SH-SY5Y (cell line): ENCODE data around the gene GPX4.

Source experiments
- GATA2 ChIP-seq: IDR thresholded peaks from 2 replicates; pipeline ENCODE4 v1.6.1; 2011; ENCODE audit warnings: mild to moderate bottlenecking, low read depth, low read length
- GATA3 ChIP-seq: IDR thresholded peaks from 2 replicates; pipeline ENCODE4 v1.6.1; 2011; ENCODE audit warnings: low read depth, mild to moderate bottlenecking, low read length, moderate library complexity

GPX4 gene

DNA sequence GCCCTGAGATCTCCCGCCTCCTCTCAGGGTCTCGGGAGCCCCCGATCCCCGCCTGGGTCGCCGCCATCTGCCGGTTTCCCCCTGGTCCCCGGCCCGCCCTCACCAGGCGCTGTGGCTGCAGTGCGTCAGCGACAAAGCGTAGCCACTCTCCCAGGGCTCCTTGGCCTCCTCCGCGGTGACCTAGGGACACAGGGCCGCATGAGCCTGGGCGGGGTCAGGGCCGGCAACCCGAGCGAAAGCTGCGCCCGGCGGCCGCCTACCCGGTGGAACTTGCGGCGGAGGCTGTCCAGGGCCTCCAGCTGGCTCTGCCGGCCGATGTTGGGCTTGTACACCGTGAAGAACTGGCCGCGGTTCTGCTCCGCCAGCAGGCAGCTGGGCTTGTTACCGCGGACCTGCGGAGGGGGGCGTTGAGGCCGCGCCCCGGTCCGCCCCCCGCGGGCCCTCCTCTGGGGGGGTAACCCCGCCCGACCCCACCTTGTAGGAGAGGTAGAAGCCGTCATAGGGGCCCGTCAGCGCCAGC lies 5.3 kb downstream of the GPX4 start:
- TF ChIP-seq GATA2, result no peak
- no peak for TF ChIP-seq GATA3

DNA sequence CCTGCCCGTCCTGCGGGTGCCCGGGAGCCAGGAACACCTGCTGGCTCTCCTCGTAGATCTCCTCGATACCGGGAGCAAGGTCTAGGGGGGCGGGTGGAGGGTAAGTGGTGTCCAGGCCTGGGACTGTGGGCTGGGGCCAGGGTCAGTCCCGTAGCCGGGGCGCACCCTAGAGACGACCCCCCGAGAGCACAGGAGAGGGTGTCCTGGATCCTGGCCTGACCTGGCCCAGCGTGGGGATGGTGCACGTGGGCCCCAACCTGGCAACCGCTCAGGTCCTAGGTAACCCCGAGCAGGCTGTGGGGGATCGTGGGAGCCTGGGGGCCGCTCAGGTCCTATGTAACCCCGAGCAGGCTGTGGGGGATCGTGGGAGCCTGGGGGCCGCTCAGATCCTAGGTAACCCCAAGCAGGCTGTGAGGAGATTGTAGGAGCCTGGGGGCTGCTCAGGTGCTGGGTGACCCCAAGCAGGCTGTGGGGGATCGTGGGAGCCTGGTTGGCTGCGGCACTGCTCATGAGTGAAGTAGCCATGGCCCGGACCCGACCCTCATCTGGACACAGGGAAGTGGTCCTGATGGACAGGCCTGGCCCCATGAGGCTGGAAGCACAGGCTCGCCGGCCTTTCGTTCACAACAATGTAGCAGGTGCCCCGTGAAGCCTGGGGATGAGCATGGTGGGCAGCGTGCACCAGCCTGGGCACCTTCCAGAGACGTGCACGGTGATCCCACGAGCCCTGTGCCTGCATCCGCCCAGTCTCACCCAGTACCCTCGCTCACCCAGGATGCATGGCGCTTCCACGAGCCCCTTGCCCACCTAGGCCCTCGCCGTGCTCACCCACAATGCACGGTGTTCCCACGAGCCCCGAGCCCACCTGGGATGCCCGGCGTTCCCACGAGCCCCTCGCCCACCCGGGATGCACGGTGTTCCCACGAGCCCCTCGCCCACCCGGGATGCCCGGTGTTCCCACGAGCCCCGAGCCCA lies 6.2 kb downstream of the GPX4 start:
- no peak for TF ChIP-seq GATA2
- no peak for TF ChIP-seq GATA3

DNA sequence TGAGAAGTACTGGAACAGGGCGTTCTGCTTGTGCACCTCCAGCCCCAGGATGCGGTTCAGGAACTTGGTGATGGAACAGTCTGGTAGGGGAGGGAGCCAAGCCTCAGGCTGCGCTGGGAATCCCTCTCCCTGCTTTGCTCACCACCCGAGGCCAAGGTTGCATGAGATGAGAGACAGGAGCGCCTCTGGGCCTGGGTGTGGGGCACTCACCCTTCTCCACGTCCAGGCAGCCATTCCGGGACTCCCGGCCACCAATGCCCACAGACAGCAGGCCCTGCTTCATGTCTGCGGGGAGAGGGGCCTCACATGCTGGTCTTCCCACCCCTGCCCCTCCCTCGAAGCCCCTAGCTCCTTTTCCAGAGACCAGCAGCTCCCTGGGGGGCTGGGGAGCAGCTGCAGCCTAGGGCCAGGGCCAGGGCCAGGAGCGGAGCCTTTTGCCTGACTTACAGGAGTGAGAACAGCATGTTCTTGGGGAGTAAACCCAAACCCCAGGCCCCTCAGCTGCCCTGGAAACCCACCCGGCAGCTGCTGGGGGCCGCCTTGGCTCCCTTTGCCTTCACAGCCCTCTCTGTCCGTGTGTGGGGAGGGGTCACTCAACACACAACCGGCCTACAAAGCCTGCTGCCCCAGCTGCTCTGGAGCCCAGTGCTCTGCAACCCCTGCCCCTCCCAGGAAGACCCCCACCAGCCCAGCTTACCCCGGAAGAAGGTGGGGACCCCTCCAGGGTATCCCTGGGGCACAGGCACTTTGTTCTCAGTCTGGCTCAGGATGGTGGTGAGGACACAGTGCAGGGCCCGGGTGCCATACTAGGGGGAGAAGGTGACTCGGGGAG lies 7.2 kb downstream of the GPX4 start:
- TF ChIP-seq GATA2, result no peak
- no peak for TF ChIP-seq GATA3

DNA sequence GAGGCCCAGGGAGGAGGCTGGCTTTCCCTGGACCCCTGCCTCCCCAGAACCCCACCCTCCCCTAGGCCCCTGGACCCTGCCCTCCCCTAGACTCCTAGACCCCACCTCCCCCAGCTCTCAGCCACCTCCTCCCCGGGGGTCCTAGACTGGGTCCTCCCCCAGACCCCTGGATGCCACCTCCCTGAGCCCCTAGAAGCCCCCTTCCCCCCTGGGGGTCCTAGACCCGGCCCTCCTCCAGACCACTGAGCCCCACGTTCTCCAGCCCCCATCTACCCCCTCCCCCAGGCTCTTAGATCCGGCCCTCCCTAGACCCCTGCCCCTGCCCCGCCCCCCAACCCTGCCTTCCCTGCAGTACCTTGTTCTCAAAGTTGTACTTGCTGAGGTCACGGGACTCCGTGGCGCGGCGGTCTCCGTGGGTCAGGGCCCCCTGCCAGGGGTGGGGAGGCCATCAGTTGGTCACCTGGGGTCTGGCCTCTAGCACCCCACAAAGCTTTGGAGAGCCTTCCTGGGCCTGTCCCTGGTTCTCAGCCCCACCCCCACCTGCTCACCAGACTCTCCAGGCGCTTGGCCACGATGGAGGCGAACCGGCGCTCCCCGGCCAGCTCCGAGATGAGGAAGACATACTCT lies 8.0 kb downstream of the GPX4 start:
- TF ChIP-seq GATA3, result no peak
- no peak for TF ChIP-seq GATA2

DNA sequence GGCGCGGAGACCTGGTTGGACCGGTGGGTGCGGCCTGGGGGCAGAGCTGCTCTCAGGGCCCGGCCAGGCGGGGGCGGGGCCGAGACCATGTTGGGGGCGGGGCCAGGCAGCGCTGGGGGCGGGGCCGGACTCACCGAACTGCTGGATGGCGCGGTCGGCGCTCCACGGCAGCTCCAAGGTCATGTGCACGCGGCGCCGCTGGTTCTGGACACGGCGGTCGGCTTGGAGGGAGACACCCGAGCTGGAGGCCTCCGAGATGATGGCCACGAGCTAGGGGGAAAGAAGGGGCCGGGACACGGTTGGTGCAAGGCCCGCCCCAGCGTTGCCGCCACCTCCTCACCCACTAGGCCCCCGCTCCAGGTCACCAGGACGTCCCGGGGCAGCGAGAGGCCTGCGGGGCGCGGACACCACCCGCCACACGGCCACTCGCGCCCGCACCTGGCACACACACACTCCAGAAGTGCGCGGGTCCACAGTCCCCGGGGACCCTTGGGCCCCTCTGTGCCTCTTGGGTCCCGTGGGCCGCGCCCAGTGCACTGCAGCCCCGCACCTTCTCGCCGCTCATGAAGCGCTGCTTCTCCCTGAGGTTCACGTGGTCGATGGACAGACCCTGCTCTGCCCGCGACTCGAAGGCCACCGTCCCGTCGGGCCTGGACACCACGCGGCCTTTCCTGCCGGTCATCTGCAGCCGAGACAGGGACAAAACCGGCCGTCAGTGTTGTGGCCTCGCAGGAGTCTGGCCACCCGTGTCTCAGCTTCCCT lies 8.7 kb downstream of the GPX4 start:
- TF ChIP-seq GATA2 (no peak), GATA3 (no peak)

DNA sequence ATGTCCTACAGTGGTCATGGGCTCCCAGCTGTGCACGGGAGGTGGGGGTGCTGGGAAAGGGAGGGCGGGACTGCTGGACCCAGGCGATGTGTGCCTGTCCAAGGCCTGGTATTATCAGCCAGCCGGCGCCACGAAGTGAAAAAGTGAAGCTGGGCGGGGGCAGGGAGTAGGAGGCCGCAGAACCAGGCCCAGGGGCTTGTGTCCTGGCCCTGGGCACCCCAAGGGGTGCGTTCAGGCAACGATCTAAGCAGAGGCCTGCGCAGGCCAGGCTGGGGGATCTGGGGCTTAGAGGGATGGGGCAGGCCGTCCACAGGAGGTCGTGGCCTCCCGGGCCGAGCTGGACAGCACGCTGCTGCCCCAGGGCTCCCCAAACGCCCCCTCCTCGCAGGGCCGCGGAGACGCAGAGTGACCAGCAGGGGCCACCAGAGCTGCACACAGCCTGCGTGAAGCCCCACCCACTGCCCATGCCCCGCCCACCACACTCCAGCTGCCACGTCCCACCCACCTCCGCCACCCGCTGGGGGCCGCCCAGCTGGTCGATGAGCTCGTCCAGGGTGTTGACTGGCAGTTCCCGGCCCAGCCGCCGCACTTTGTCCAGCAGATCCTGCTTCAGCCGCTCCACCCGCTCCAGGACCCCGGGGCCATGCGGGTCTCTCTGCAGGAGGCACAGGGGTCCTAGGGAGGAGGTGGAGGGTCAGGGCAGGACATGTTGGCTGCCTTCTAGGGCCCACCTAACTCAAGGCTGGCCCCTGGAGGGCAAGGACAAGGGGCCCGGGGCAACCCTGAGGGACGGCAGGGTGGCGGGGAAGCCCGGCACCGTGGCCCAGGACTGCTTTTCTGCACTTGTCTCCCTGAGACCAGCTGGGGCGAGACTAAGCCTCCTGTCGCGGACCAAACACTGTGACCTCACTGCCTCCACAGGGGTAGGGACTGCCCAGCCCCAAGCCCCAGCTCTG lies 9.5 kb downstream of the GPX4 start:
- TF ChIP-seq GATA2 (no peak), GATA3 (no peak)

DNA sequence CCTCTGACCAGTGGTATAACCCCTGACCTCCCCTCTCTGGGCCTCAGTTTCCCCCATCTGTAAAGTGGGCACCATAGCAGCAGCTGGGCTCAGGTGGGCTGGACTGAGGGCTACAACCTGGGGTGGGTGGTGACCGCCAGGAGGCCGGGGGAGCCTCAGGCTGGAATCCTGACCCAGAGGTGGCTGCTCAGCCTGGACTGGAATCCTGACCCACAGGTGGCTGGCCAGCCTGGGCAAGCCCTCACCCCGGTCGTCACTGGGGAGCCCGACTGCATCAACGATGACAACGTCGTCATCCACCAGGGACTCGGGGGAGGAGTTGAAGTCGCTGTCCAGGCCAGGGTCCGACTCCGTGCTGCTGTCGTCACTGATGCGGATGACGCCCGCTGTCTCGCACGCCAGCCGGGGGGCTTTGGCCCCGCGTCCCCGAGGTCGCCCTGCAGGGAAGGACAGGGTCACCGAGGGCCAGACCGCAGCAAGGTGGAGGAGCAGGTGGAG lies 10.2 kb downstream of the GPX4 start:
- TF ChIP-seq GATA2 (no peak), GATA3 (no peak)

DNA sequence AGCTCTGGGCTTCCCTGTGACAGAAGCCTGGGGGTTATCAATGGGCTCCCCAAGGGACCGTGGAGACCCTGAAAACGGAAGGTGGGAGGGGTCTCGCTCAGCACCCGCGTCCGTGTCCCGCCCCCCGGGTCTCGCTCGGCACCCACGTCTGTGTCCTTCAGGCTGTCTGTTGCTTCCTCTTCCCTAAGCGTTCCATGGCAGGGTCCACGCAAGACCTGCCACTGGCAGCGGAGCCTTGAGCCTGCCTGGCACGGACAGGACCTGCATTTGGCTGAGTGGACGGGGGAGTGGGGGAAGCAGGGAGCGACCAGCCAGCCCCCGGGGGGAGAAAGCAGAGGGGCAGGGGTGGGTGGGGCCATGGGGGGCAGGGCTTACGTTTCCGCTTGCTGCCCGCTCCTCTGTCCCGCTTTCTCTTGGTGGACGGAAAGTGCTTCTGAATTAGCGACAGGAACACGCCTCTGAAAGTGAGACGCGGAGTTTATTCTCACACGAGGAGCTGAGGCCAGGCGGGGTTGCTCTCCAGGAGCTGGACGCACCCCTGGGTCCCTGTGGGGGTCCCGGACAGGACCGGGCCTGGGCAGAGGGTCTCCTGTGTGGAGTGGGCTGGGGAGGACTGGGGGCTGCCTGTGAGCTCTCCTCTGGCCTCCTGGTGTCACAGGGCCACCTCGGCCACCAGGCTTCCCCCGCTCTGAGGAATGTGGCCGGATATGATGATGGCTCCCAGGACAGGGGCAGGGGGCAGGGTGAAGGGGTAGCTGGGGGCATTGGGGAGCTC lies 12.0 kb downstream of the GPX4 start:
- TF ChIP-seq GATA3, result no peak
- no peak for TF ChIP-seq GATA2

DNA sequence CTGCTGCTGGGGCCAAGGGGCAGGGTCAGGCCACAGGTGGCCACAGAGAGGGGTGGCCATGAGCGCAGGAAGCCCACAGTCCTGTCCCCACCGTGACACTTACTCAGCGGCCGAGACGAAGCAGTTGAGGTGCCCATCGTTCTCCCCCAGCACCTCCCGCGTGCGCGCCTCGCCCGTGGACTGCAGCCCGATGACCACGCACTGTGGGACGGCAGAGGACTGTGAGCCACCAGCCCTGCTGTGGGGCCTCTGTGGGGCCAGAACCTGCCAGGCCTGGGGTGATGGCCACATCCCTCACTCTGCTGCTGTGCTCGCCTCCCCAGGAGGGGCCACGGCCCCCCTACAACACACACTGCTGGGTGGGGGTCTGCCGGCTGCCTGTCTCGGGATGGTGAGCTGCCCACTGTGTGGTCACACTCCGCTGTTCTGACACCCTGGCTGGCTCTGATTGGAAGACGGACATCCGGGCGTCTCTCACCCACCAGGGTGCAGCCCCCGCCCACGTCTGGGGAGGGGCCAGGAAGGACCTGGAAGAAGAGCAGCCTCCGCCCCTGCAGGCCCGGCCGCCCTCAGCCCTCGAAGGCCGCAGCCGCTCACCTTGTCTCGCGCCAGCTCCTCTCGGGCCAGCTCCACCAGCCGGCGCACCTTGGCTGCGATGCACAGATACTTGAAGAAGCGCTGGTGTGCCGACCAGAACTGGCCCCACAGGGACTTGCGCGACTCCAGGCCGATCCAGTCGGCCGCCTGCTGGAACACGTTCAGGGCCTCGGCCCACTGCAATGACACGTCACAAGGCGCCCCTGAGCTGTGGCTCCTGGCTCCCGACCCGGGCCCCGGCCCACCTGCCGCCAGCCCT lies 13.2 kb downstream of the GPX4 start:
- no peak for TF ChIP-seq GATA2
- no peak for TF ChIP-seq GATA3

DNA sequence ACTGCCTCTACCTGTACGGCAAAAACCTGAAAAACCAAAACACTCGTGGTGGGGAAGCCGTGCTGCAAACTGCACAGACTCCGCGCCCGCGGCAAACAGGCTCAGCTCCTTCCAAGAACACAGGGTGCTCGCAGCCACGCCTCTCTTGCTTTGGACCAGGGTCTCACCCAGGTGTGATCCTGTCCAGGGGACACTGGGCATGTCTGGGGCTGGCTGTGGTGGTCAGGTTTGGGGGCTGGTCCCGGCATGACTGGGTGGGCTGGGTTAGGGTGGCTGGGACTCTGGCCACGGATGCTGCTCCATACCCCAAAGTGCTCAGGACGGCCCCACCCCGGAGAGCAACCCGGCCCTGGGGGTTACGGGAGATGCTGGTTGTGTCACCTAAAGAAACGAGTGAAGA lies 13.9 kb downstream of the GPX4 start:
- TF ChIP-seq GATA3 (no peak), GATA2 (no peak)

DNA sequence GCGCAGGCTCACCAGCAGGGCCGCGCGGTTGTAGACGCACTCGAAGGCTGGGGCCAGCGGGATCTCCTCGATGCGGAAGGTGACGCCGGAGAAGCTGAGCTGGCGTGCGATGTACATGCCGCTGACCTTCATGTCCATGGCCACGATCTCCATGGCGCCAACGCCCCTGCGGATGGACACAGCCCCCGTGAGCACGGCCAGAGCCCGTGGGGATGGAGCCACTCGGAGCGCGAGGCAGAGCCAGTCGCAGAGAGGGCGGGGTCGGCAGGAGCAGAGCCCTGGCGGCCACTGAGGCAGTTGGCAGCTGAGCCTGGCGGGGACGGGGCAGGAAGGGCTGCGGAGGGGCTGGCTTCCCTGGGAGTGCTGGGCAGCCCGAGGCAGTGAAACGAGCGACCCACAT lies 15.2 kb downstream of the GPX4 start:
- TF ChIP-seq GATA2 (no peak), GATA3 (no peak)
